ENCODE data around the gene BOC. TPM values are rescaled to one million over a fixed set of nuclear protein-coding genes. Genes with fewer than 3 reads are reported as not detected.

Gene BOC
- total RNA-seq, 4 donors from 2014 or later = 13.7 to 75.7 (median 24.1) TPM

DNA sequence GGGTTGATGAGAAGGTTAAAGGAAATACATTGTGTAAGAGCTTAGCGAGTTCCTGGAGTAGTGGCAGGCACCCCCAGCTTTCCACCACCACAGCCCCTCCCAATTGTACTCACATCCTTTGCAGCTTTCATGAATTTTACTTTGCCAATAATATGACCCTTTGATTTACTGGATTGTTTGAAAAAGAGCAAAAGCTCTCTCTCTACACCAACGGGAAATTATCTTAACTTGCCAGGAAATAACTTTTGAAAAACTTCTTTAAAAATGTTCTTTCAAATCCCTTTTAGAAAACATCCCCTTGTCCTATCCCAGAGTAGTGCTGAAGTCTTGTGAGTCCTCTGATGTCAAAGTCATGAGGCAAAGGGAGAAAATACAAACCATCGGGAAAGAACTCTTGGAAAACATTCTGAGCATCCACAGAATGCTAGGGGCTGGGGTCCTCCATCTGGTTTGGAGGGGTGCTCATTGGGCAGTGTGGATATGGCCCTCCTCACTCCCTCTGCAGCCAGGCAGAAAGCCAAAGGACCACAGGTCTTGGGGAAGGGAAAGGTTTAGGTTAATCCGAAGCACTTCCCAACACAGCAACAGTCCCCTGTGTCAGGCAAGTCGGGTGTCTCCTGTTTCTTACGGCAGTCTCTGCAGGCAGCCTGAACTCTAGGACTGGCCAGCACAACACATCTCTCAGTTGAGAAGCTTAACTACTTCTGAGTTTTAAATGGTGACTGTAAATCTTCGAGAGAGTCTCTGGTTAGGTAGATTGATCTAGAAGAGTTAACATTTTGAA lies 36.5 kb downstream of the BOC start:
- no peaks in the 10 kb centered on the region for H3K27me3 ChIP-seq
- WGBS, 2 donors = 30 to 56% methylated on average over 7 of the region's 7 CpGs
- no peak for DNase-seq
- TF ChIP-seq, protein P1, sequence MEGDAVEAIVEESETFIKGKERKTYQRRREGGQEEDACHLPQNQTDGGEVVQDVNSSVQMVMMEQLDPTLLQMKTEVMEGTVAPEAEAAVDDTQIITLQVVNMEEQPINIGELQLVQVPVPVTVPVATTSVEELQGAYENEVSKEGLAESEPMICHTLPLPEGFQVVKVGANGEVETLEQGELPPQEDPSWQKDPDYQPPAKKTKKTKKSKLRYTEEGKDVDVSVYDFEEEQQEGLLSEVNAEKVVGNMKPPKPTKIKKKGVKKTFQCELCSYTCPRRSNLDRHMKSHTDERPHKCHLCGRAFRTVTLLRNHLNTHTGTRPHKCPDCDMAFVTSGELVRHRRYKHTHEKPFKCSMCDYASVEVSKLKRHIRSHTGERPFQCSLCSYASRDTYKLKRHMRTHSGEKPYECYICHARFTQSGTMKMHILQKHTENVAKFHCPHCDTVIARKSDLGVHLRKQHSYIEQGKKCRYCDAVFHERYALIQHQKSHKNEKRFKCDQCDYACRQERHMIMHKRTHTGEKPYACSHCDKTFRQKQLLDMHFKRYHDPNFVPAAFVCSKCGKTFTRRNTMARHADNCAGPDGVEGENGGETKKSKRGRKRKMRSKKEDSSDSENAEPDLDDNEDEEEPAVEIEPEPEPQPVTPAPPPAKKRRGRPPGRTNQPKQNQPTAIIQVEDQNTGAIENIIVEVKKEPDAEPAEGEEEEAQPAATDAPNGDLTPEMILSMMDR (IDR thresholded peaks at IDR 0.05) = no peak
- TF ChIP-seq POLR2A (IDR thresholded peaks at IDR 0.05) = no peak
- H3K4me3 ChIP-seq = no peak overlapping the region
- H3K36me3 ChIP-seq = peaks cover 8 to 35% (median 10%) of the 10 kb centered on the region in 3 donors
- H3K9me3 ChIP-seq = no peaks in the 10 kb centered on the region
- peaks cover 19 to 82% (median 27%) of the 10 kb centered on the region in 3 donors for H3K4me1 ChIP-seq
- peak overlapping the region; percentile 49 to 91 (median 67) for H3K27ac ChIP-seq
- intact Hi-C loops (cut with DNase I) = no loop called here

DNA sequence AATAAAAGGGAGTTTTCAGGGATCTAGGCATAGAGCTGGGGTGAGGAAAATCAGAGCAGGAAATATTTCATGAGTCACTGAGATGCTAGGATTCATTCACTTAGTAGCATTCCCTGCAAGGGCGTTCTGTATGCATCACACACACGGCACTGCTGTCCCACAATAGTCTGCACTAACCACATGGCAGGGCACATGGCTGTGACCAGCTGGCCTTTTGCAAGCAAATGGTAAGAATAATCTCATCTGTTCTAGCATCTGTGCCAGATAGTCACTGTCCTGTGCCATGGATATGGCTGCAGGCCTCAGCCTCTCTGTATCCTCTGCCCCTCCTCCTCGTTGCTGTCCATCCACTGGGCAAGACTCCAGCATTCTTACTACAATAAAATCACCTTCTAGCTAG lies 37.8 kb downstream of the BOC start:
- Histone ChIP-seq H3K4me3 (no peak overlapping the region), H3K4me1 (peaks cover 22 to 84% (median 34%) of the 10 kb centered on the region in 3 donors), H3K27ac (peak overlapping the region; percentile 49 to 91 (median 67)), H3K27me3 (no peaks in the 10 kb centered on the region), H3K9me3 (no peaks in the 10 kb centered on the region), H3K36me3 (peaks cover 8 to 35% (median 10%) of the 10 kb centered on the region in 3 donors)
- intact Hi-C loops (cut with DNase I) = no loop called here
- WGBS, 2 donors = 16 to 26% methylated on average over 2 to 3 of the region's 3 CpGs
- TF ChIP-seq, protein P1 (IDR thresholded peaks at IDR 0.05) = no peak
- TF ChIP-seq POLR2A (IDR thresholded peaks at IDR 0.05) = no peak
- DNase-seq = no peak

DNA sequence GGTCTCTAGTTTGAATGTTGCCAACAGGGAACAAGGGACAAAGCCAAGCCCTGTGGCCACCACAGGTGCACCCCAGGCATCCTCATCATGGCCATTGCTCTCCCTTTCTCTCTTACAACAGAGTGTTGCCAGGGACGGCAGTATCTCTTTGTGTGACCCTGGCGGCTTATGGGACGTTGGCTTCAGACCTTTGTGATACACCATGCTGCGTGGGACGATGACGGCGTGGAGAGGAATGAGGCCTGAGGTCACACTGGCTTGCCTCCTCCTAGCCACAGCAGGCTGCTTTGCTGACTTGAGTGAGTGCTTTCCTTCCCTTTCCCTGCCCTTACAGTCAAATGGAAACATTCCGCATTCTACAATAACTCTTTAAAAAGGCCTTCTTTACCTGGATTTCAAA lies 38.2 kb downstream of the BOC start:
- no peaks in the 10 kb centered on the region for H3K27me3 ChIP-seq
- WGBS, 2 donors = 83 to 94% methylated on average over 7 to 8 of the region's 8 CpGs
- H3K27ac ChIP-seq = peak overlapping the region; percentile 36 to 91 (median 67)
- no peak for DNase-seq
- intact Hi-C loops (cut with DNase I) = no loop called here
- H3K36me3 ChIP-seq = peaks cover 8 to 37% (median 10%) of the 10 kb centered on the region in 3 donors
- no peak for TF ChIP-seq POLR2A (IDR thresholded peaks at IDR 0.05)
- TF ChIP-seq, protein P1 (IDR thresholded peaks at IDR 0.05) = no peak
- peaks cover 22 to 86% (median 38%) of the 10 kb centered on the region in 3 donors for H3K4me1 ChIP-seq
- H3K9me3 ChIP-seq = no peaks in the 10 kb centered on the region
- no peak overlapping the region for H3K4me3 ChIP-seq

GRCh38 chr3:113250566-113250965 lies 39.2 kb downstream of the BOC start:
- WGBS, 2 donors = 90 to 98% methylated on average over 8 to 10 of the region's 14 CpGs
- peaks cover 8 to 47% (median 10%) of the 10 kb centered on the region in 3 donors for H3K36me3 ChIP-seq
- no peak overlapping the region for H3K4me3 ChIP-seq
- H3K9me3 ChIP-seq = no peaks in the 10 kb centered on the region
- intact Hi-C loops (cut with DNase I) = no loop called here
- no peak for DNase-seq
- H3K27me3 ChIP-seq = no peaks in the 10 kb centered on the region
- peaks cover 22 to 87% (median 39%) of the 10 kb centered on the region in 3 donors for H3K4me1 ChIP-seq
- peak overlapping the region in 2 of 4 donors; percentile 19 to 32 for H3K27ac ChIP-seq
- TF ChIP-seq POLR2A (IDR thresholded peaks at IDR 0.05) = no peak
- TF ChIP-seq, protein P1 (IDR thresholded peaks at IDR 0.05) = no peak

GRCh38 chr3:113251817-113252216 lies 40.5 kb downstream of the BOC start:
- Histone ChIP-seq H3K4me1 (peaks cover 21 to 77% (median 32%) of the 10 kb centered on the region in 3 donors), H3K36me3 (peaks cover 8 to 56% (median 10%) of the 10 kb centered on the region in 3 donors), H3K27ac (peak overlapping the region in 3 of 4 donors; percentile 54 to 61 (median 57)), H3K9me3 (no peaks in the 10 kb centered on the region), H3K4me3 (no peak overlapping the region), H3K27me3 (no peaks in the 10 kb centered on the region)
- 55% methylated on average over 3 to 4 of the region's 4 CpGs for WGBS, 2 donors
- intact Hi-C loops (cut with DNase I) = no loop called here
- DNase-seq = no peak
- no peak for TF ChIP-seq POLR2A (IDR thresholded peaks at IDR 0.05)
- TF ChIP-seq, protein P1 (IDR thresholded peaks at IDR 0.05) = peak in 1 of 6 experiments; percentile 16
